ENCODE measurements around the gene PTGER1.

DNA sequence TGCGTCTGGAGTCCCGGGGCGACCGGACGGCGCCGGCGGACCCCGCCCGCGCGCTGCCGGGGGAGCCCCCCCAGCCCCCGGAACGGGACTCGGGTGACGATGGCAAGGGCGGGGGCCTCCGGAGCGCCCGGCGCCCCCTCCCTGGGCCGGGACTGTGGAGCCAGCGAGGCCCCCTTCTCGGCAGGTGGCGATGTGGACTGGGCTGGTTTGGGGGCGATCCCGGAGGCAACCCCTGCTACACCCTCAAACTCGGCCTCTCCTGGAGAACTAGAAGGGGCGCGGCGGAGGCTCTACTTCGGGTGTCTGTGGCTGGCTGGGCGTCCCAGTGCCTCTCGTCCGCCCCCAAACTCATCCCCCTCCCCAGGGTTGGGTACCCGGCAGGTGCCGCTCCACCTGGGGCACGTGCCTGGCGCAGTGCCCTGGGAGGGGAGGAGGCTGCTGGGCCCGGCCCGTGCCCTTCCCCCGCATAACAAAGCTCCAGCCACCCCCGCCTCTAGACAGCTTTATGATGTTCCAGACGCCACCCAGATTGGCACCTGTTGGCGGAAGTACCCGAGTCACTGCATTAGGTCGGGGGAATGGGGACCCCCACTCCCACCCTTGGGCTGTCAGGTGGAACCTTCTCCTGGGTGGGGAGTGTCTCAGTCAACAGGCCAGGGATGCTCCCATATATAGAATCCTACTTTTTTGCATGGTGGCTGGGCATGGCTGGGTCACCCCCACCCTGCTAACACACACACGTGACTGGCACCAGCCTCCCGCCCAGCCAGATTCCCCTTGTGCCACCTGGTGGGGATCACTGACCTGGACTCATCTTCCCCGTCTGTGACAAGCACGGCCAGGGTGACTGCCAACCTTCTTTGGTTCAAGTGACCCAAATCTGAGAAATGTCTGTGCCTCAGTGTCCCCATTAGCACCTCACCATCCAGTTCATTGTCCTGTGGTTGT, 41.3 kb downstream of the PTGER1 start:
- TF ChIP-seq, protein P1, sequence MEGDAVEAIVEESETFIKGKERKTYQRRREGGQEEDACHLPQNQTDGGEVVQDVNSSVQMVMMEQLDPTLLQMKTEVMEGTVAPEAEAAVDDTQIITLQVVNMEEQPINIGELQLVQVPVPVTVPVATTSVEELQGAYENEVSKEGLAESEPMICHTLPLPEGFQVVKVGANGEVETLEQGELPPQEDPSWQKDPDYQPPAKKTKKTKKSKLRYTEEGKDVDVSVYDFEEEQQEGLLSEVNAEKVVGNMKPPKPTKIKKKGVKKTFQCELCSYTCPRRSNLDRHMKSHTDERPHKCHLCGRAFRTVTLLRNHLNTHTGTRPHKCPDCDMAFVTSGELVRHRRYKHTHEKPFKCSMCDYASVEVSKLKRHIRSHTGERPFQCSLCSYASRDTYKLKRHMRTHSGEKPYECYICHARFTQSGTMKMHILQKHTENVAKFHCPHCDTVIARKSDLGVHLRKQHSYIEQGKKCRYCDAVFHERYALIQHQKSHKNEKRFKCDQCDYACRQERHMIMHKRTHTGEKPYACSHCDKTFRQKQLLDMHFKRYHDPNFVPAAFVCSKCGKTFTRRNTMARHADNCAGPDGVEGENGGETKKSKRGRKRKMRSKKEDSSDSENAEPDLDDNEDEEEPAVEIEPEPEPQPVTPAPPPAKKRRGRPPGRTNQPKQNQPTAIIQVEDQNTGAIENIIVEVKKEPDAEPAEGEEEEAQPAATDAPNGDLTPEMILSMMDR (IDR thresholded peaks at IDR 0.05; ENCODE audit: insufficient read depth, low read length), result no peak
- no peak; the same call in 1 of the 2 replicates for TF ChIP-seq POLR2AphosphoS5 (IDR thresholded peaks at IDR 0.05; ENCODE audit: low read depth)
- no peak for TF ChIP-seq GABPA (IDR thresholded peaks at IDR 0.05; ENCODE audit: low read depth)
- TF ChIP-seq, protein P2, sequence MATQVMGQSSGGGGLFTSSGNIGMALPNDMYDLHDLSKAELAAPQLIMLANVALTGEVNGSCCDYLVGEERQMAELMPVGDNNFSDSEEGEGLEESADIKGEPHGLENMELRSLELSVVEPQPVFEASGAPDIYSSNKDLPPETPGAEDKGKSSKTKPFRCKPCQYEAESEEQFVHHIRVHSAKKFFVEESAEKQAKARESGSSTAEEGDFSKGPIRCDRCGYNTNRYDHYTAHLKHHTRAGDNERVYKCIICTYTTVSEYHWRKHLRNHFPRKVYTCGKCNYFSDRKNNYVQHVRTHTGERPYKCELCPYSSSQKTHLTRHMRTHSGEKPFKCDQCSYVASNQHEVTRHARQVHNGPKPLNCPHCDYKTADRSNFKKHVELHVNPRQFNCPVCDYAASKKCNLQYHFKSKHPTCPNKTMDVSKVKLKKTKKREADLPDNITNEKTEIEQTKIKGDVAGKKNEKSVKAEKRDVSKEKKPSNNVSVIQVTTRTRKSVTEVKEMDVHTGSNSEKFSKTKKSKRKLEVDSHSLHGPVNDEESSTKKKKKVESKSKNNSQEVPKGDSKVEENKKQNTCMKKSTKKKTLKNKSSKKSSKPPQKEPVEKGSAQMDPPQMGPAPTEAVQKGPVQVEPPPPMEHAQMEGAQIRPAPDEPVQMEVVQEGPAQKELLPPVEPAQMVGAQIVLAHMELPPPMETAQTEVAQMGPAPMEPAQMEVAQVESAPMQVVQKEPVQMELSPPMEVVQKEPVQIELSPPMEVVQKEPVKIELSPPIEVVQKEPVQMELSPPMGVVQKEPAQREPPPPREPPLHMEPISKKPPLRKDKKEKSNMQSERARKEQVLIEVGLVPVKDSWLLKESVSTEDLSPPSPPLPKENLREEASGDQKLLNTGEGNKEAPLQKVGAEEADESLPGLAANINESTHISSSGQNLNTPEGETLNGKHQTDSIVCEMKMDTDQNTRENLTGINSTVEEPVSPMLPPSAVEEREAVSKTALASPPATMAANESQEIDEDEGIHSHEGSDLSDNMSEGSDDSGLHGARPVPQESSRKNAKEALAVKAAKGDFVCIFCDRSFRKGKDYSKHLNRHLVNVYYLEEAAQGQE (IDR thresholded peaks at IDR 0.05; ENCODE audit: insufficient replicate concordance, low read depth), result no peak
- TF ChIP-seq SPI1 (IDR thresholded peaks at IDR 0.05; ENCODE audit: borderline replicate concordance, low read depth), result no peak
